ENCODE results near the gene WDR45B.
"Not testable (repeated sequence)": the region's sequence is repeated elsewhere in the genome, so short reads cannot be mapped to it uniquely, and the experiment has no call there.

Gene WDR45B

DNA sequence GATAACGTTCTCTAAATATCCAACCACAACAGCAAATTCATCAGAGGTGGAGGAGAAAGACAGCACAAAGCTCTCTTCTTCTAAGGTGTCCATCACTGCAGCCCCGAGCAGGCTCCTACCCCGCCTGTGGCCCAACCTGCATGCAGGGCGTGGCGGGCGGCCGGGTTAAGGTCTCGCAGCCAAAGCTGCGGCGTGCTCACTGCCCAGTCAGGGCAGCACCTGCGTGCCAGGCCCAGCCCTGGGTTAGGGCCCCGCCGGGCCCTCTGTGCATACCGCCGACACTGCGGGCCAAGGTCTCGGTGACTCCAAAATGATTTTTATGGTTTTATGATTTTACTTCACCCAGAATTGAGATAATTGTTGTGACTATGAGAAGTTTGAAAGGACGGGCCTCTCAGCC is 70.9 kb downstream of the WDR45B start:
- DNase-seq: no peak

DNA sequence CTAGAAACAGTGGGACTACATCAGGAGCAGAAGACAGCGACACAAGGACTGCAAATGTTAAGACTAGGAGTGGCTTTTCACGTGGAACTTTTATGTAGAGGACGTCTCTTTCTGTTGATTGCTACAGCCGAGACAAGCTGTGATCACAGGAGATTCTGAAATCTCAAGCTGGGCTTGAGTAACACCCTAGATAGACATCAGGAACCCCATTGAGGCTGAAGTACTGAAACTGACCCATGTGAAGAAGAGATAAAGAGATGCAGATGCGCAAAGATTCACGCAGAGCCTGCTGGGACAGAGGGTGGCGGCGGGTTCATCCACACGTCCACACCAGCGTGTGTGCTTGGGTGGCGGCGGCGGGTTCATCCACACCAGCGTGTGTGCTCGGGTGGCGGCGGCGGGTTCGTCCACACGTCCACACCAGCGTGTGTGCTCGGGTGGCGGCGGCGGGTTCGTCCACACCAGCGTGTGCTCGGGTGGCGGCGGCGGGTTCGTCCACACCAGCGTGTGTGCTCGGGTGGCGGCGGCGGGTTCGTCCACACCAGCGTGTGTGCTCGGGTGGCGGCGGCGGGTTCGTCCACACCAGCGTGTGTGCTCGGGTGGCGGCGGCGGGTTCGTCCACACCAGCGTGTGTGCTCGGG is 72.5 kb downstream of the WDR45B start:
- DNase-seq: not testable (repeated sequence)

DNA sequence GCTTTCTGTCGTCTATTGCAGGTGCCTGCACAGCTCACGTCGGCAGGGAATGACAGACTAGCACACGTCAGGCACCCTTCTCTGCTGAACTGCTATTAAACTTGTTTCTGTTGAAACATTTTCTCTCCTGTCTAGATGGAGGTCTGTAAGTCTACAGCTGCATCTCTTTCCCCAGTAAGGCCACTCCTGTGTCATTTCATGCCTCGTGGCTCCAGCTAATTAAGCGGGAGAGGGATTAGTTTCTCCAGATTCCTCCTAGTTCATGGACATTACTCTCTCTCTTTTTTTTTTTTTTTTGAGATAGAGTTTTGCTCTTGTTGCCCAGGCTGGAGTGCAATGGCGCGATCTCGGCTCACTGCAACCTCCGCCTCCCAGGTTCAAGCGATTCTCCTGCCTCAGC is 74.2 kb downstream of the WDR45B start:
- DNase-seq: no peak

DNA sequence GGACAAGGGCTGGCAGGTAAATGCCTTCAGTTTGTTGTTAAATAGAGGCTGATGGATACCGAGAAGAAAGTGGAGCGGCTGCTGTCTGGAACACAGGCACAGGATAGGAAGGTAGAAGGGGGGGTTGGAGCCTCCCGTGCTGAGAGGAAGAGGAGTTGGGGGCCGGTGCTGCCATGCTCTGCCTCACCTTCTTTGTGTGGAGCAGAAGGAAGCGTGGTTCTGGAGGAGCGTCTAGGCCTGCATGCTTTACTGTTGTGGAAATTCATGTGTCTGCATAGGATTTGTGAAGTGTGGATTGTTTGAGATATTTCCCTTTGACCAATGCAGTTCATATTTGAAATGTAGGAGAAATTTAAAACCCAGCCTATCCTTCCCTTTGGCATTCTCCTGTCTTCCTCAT is 76.4 kb downstream of the WDR45B start:
- no peak for DNase-seq

DNA sequence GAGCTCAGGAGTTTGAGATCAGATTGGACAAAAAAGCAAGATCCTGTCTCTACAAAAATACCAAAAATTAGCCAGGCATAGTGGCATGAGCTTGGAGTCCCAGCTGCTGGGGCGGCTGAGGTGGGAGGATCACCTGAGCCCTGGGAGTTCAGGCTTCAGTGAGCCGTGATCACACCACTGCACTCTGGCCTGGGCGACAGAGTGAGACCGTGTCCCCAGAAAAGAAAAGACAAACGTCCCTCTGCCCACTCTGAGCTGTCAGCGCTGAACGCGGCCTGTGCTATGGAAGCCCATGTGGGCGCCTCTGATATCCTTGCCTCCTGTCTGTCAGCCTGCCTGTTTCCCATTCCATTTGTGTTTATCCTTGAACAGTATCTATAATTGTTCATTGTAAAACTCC is 78.0 kb downstream of the WDR45B start:
- no peak for DNase-seq

DNA sequence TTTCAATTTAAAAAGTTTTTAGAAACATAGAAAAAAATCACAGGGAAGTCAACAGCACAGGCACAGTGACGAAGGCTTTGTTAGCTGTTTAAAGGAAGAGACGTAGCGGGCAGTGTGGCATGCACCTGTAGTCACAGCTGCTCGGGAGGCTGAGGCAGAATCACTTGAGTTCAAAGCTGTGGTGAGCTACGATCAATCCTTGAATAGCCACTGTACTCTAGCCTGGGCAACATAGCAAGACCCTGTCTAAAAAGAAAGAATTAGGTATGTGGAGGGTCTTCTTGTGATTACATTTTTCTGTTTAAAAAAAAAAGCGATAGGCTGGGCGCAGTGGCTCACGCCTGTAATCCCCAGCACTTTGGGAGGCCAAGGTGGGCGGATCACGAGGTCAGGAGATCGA is 78.6 kb downstream of the WDR45B start:
- DNase-seq: no peak

DNA sequence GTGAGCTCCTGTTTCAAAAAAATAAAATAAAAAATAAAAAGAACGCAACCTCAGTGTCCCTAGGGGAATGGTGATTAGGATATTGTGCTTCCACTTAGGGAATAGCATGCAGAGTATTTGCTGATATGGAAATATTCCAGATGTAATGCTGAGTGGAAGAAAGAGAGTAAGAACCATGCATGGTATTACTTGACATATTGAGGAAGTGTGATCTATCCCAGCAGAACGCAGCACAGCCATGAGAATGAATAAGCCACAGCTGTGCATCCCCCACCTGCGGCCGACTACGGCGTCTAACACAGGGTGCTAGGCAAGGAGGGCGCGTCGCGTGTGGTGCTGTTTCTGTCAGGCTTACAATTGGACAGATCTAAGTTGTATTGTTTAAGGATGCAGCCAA is 79.2 kb downstream of the WDR45B start:
- no peak for DNase-seq

DNA sequence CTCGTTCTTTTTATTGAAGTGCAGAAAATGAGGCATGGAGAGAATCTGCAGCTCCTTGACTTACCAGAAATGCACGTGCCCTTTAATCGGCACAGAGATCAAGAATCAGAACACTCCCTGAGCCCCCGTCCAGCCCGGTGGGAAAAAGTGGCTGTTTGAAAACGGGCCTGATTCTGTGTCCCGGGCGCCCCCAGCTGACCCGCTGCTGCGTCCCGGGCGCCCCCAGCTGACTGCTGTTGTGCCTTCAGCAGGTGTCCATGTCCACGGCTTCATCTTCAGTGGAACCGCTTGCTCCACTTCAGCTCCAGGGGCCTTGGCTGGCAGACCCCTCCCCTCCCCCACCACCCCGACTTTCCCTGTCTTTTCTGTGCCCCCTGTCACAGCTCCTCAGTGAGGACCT is 81.0 kb downstream of the WDR45B start:
- no peak for DNase-seq

DNA sequence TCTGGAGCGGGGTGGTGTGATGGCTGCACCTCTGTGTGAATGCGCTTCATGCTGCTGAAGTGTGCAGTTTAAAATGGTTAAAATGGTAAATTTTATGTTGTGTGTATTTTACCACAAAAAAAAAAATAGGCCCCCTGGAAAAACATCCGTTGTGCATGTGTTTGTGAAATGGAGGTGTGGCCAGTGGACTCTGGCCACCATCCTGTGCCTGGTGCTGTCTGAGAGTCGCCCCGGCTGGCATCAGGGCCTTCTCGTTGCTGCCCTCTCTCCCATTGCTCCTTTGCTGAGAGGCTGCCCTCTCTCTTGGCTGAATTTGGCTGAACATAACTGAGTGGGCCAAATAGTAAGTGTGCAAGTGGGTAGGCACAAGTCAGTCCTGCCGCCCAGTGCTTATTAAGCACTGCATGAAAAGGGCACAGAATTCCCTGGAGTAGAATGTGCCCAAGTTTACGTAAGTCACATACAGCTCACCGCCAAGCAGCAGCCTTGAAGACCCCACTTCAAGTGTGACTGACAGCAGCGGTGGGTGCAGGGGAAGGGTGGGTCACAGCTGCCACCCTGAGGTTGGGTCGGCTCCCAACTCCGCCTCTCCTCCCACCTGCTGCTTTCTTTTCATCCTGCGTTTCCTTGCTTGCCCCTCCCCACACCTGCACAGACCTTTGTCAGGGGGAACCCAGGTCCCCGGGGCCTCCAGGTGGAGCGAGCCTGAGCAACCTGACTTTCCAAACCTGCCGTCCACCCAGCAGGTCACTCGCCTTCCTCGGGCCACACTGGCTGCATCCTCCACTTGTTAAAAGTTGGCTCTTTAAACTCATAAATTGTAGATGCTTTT is 81.9 kb downstream of the WDR45B start:
- DNase-seq: no peak

DNA sequence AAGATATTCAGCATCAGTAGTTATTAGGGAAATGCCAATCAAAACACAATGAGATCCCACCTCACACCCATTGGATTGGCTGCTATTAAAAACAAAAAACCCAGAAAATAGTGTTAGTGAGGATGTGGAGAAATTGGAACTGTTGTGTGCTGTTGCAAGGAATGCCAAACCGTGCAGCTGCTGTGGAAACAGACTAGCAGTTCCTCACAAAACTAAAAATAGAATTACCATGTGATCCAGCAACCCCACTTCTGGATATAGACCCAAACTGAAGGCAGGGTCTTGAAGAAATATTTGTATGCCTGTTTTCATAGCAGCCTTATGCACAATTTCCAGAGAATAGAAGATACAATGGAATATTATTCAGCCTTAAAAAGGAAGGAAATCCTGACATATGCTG is 82.7 kb downstream of the WDR45B start:
- DNase-seq: no peak
